ENCODE measurements around the gene IFI27.

Gene IFI27

DNA sequence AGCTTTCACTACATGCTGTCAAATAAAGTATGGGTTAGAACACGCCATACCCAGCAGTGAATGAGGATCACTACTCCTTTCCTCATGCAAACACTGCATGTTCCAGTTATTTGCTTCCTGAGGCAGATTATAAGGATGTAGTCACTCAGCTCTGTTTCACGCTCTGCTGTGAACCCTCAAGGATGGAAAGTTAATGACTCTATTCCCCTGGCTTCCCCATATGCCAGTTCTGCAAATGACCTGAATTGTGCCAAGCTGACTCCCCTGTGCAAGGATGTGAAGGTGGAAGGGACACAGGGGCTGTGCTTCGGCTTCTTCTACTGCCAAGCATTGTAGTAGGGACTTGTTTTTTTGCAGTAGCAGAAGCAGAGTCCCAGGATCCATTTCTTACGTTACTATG lies 22.6 kb upstream of the IFI27 start:
- Mint-ChIP-seq H3K4me3 (no peak overlapping the region), H3K9me3 (peaks cover 34% of the 10 kb centered on the region), H3K27me3 (ENCODE audit: low read depth, poor library complexity) (no peaks in the 10 kb centered on the region), H3K27ac (no peak overlapping the region), H3K36me3 (ENCODE audit: low read depth) (peaks cover 59% of the 10 kb centered on the region), H3K4me1 (peaks cover 18% of the 10 kb centered on the region)
- DNase-seq = no peak
- TF ChIP-seq CTCF (IDR thresholded peaks at IDR 0.05) = no peak

- Mint-ChIP-seq H3K4me1 (peaks cover 15% of the 10 kb centered on the region), H3K36me3 (ENCODE audit: low read depth) (peaks cover 53% of the 10 kb centered on the region), H3K4me3 (no peak overlapping the region), H3K27me3 (ENCODE audit: low read depth, poor library complexity) (no peaks in the 10 kb centered on the region), H3K9me3 (peaks cover 28% of the 10 kb centered on the region), H3K27ac (peak overlapping the region; percentile 34)
- TF ChIP-seq CTCF (IDR thresholded peaks at IDR 0.05) = no peak
- DNase-seq = no peak
Observed at GRCh38 chr14:94088516-94088915, 22.0 kb upstream of the IFI27 start.

DNA sequence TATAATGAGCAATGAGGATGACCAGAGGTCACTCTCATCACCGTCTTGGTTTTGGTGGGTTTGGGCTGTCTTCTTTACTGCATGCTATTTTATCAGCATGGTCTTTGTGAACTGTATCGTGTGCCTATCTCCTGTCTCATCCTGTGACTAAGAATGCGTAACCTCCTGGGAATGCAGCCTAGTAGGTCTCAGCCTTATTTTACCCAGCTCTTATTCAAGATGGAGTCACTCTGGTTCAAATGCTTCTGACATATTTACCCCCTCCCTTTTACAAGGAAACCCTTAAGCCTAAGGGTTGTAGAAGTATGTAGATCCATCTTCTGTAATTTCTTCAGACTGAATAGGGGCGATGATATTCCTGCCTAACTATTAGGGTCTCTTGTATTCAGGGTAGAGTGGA lies 21.1 kb upstream of the IFI27 start:
- Mint-ChIP-seq H3K4me3 (no peak overlapping the region), H3K9me3 (peaks cover 27% of the 10 kb centered on the region), H3K27me3 (ENCODE audit: low read depth, poor library complexity) (no peaks in the 10 kb centered on the region), H3K27ac (no peak overlapping the region), H3K4me1 (peaks cover 20% of the 10 kb centered on the region), H3K36me3 (ENCODE audit: low read depth) (peaks cover 46% of the 10 kb centered on the region)
- no peak for DNase-seq
- TF ChIP-seq CTCF (IDR thresholded peaks at IDR 0.05) = no peak

DNA sequence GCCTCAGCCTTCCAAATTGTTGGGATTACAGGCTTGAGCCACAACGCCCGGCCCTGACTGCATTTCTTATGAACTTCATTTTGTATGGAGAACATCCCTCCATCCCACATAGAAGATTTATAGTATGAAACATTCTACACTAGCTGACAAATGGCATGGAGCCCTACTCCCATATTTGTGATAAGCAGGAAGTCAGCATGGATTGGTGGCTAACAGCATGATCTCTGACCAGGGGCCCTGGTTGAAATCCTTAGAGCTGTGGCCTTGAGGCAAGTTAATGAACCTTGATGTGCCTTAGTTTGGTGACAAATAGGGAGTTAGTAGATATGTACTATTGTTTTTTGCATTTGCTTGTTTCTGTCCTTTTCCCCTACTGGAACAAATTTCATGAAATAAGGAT lies 17.1 kb upstream of the IFI27 start:
- H3K36me3 Mint-ChIP-seq (ENCODE audit: low read depth) = peaks cover 26% of the 10 kb centered on the region
- no peaks in the 10 kb centered on the region for H3K9me3 Mint-ChIP-seq
- H3K4me1 Mint-ChIP-seq = peaks cover 13% of the 10 kb centered on the region
- no peak for DNase-seq
- no peak overlapping the region for H3K4me3 Mint-ChIP-seq
- no peaks in the 10 kb centered on the region for H3K27me3 Mint-ChIP-seq (ENCODE audit: low read depth, poor library complexity)
- peak overlapping the region; percentile 0 for H3K27ac Mint-ChIP-seq
- no peak for TF ChIP-seq CTCF (IDR thresholded peaks at IDR 0.05)

GRCh38 chr14:94097091-94097490 lies 13.4 kb upstream of the IFI27 start:
- no peak for DNase-seq
- Mint-ChIP-seq H3K36me3 (ENCODE audit: low read depth) (peaks cover 12% of the 10 kb centered on the region), H3K9me3 (no peaks in the 10 kb centered on the region), H3K27ac (no peak overlapping the region), H3K27me3 (ENCODE audit: low read depth, poor library complexity) (no peaks in the 10 kb centered on the region), H3K4me3 (no peak overlapping the region), H3K4me1 (peaks cover 25% of the 10 kb centered on the region)
- no peak for TF ChIP-seq CTCF (IDR thresholded peaks at IDR 0.05)

DNA sequence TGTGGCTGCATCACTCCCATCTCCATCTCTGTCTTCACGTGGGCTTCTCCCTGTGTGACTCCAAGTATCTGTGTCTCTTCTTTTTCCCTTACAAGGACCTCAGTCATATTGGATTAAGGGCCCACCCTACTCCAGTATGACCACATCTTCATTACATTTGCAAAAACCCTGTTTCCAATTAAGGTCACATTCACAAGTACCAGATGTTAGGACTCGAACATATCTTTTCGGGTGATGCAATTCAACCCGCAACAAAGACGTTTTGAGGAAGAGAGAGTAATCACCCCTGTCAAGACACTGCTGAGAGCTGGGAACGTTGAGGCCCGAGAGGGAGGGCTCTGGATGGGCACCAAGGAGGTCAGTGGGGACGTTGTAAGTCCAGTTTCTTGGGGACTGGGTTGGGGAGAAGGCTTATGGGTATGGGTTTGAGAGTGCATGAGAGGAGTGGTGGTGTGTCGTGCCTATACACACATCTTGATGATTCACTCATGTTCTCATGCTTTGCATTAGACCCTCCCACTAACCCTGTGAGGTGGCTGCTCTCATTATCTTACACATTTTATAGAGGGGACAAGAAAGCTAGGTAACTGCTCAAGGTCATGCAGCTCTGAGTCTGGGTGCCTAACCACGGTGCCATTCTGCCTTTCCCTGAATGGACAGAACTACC lies 12.1 kb upstream of the IFI27 start:
- TF ChIP-seq CTCF (IDR thresholded peaks at IDR 0.05) = no peak
- no peak for DNase-seq
- H3K27ac Mint-ChIP-seq = no peak overlapping the region
- H3K4me1 Mint-ChIP-seq = peaks cover 31% of the 10 kb centered on the region
- no peaks in the 10 kb centered on the region for H3K27me3 Mint-ChIP-seq (ENCODE audit: low read depth, poor library complexity)
- H3K36me3 Mint-ChIP-seq (ENCODE audit: low read depth) = peaks cover 12% of the 10 kb centered on the region
- H3K4me3 Mint-ChIP-seq = no peak overlapping the region
- H3K9me3 Mint-ChIP-seq = no peaks in the 10 kb centered on the region

Data from nephron progenitor cell (in vitro differentiated cells).